NOMO-1 treated with dmso at 0.1 percent for 144 hours (cell line): ENCODE data around the gene ACLY.

Source experiments
- DNase-seq: peaks from one replicate; lab custom pipeline; 2025; ENCODE audit not compliant: unreplicated experiment; lab: John Stamatoyannopoulos, UW

ACLY gene

DNA sequence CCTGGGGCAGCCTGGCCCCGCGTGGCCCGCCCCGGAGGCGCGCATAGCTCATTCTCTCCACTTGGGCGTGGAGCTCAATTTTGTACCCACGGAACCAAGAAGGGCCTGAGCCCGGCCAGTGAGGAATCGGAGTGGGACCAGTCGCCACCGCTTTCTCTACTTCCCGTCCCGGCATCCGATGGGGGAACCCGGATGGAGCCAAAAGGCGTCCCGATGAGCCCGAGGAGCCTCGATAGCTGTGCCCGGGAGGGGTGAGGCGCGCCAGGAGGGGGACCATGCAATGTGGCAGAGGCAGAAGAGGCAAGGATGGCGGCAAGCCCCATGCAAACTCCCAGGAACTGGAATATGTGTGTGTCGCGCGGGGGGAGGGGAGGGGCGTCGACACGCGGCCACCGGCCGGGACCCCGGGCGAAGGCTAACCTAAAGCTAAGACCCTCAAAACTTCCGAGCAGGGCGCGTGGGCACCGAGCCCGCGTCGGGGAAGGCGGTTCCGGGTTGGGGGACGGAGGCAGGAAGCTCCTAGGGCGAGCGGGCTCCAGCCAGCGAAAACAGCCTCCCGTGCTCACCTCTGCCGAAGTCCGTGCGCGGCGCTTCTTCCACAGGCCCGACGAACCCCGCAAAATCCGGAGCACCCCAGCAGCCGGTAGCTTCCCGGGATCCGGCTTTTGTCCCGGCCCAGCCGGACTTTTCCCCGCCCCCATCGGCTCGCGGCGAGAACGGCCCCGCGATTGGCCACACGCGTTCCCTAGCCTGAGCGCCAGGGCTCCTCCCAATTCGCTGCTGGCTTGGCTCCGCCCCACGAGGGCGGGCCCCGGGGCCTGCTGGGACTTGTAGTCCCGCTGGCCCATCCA, at the start of gene ACLY:
Gene ACLY (minus strand): TSS at position 638 of the 851 bp plus-strand sequence. CDS start 5,078 bp downstream, outside the sequence.
- peak; percentile 97 for DNase-seq

DNA sequence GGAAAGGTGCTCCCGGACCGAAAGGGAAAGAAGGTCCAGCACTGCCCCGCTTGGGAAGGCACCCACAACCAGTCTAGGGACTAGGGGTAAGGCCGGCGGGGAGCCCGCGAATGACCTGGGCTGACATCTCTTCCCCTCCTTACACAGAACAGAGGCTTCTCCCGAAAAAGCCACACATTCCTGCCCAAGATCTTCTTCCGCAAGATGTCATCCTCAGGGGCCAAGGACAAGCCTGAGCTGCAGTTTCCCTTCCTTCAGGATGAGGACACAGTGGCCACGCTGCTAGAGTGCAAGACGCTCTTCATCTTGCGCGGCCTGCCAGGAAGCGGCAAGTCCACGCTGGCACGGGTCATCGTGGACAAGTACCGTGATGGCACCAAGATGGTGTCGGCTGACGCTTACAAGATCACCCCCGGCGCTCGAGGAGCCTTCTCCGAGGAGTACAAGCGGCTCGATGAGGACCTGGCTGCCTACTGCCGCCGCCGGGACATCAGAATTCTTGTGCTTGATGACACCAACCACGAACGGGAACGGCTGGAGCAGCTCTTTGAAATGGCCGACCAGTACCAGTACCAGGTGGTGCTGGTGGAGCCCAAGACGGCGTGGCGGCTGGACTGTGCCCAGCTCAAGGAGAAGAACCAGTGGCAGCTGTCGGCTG, 49.3 kb upstream of the ACLY start:
- no peak for DNase-seq

DNA sequence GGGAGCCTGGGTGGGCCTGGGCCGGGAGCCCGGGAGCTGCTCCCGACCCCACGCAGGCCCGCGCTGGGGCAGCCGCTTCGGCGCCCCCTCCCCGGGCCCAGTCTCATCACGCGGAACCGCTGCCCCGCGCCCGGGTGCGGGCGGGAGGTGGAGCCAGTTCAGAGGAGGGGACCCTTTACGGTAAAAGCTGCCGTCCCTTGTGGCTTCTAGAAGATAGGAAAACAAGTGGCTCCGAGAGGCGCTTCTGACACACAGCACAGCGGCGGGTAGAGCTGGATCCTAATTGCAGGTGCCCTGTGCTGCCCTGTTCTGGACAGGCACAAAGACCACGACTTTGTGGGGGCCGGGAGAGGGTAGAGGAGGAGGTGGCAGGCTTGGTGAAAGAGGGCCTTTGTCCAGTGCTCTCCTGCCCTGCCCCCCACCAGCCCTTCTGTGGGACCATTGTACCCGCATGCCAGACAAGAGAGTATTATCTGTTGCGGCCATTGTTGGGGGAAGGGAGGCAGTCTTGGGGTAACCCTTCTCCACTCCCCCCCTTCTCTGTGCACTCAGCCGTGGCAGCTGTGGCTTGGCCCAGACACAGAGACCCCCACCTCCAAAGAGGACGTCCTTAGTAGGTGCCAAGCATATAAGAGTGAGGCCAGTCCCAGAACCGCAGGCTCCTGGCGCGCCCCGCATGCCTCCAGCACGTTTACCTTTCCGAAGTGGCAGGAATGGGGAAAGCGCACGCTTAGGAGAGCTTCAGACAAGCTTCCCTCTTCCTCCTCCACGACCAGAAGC, 48.6 kb upstream of the ACLY start:
- no peak for DNase-seq

DNA sequence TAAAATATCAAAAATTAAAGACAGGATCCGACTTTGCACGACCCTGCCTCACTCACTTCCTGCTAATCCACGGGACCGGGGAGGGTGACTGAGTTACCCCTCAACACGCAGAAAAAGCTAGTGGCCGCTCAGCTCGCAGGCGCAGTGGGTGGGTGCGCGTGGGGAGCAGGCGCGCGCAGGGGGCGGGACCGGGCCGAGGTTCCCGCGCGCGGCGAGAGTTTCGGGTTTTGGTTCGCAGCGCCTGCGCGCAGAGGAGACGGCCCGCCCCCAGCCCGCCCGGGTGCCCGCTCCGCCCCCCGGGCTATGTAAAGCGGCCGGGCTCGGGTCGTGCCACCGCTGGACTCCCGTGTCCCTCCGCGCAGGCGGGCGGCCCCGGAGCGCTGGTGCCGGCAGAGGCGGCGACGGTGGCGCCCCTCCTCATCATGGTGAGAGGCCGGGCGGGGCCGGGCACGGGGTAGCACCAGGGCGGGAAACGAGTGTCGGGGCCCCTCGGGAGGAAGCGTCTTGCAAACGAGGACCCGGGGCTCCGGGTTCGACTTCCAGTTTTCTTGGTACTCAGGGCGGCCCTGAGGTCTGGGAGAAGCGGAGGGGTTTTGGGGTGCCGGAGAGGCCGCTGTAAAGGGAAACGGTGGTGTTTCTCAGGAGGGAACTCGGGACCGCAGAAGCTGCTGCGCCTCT, 47.9 kb upstream of the ACLY start, which contains the start of gene CNP:
Gene CNP (plus strand): TSS at position 333 of the 678 bp plus-strand sequence. CDS start 90 bp downstream, at position 423.
- DNase-seq = peak; percentile 70

DNA sequence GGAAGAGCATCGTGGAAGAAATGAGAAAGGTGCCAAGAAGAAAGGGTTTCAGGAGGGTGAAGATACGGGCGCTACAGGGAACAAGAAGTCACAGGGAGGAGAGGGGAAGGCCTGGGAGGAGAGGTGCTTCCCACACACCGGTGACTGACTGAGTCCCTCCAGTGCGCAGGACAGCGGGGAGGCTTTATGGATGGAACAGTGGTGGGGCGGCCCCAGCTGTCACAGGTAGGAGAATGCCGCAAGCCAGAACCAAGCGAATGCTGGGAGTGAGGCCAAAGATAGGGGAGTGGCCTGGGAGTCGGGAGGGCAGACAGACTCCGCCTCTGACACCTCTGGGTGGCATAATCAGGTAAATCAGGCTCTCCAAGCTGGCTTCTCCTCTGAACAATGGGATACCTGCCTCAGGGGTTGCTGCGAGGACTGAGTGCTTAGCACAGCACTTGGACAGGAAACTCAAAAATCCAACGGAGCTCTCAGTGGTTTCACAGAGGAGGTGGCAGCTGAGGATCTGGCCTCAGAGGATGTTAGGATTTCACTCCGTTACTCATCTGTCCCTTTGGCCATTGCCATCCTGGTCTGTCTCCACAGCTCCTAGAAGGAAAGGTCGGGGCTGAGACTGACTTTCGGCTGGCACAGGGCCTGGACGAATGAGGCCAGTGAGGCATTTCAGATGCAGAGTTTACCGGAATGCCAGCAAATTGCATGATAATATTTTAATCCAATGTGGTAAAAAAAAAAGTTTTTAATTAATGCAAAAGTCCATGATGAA, 47.1 kb upstream of the ACLY start:
- DNase-seq = no peak

DNA sequence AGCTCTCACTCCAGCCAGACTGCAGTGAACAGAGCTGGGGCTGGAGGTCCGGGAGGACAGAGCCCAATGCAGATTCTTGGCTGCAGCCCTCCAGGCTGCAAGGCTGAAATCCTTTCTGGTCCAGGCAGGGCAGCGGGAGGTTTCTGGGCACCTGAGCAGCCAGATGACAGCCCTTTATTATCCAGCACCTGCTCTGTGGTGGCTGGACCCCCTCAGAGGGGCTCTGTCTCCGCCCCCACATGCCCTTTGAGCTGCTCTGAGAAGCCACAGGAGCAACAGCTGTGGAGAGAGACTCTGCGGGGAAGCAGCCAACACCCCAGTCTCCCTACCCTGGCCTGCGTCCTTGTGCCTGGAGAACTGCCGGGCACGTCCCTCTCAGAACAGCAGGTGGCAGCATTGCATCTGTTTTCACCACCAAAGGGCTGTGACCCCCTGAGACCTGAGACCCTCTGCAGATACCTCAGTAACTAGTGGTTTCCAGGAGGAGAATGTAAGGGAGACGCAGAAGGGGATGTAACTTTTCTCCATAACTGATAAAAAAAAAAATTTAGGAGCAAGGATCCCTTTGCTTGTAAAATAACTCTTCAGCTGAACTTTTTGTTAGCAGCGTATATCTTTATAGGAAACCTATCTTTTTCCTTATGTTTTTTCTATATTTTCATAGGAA, 44.1 kb upstream of the ACLY start:
- peak; percentile 45 for DNase-seq

DNA sequence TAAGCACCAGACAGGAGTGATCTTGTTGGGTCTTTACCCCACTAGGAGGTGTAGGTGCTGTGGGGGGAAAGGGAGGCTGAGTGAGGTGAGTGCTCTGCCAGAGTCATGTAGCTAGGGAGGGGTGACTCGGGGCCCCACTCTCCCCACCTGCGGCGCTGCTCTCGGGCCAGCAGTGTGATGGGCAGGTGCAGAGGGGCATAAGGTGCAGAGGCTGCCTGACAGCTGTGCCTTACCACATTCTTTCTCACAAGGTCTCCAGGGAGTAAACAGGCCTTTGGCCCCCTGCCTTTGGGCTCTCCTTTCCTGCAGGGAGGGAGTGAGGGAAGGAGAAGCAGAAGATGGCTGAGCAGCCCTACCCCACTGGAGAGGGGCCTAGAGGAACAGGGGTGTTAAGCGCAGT, 43.4 kb upstream of the ACLY start:
- DNase-seq = no peak

DNA sequence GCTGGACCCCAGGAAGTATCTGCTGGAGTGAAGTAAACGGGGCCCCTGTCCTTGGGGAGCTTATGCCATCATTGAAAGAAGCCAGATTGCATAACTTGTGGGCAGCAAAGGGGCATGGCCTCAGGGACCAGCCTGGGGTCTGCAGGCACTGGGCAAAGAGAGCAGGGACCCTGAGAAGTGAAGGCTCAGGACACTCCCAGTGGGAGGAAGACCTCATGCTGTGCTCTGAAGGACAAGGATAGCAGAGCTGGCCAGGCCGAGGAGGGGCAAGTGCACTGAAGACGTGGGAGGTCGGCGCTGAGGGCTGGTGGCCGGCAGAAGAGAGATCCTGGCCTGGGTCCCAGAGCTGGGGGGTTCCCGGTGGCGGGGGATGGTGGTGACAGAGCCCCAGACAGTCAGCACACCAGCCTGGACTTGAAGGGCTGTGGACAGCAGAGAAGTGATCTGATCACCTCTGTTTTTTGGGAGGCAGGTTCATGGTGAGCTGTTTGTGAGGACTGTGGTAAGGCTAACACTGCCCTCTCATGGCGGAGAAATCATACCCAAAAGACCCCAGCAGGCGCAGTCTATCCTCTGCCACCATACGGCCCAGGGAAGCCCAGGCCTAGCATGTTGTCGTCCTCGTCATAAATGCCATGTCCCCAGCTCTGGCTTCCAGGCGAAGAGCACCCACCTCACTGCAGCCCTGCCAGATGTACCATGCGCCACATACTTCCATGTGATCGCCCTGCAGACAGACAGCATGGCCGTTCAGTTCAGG, 40.8 kb upstream of the ACLY start:
- DNase-seq = peak; percentile 48

DNA sequence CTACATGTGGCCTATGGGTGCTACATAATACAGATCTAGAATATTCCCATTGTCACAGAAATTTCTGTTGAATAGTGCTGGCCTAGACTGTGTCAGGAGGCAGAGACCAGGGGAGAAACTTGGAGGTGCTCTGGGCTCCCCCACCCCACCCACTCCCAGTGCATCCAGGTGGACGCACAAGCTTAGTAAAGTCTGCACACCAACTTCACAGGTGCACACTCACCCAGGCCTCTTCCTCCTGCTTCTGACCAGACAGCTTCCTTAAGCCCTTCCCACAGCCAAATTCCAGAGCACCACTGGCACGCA, 40.2 kb upstream of the ACLY start:
- no peak for DNase-seq

DNA sequence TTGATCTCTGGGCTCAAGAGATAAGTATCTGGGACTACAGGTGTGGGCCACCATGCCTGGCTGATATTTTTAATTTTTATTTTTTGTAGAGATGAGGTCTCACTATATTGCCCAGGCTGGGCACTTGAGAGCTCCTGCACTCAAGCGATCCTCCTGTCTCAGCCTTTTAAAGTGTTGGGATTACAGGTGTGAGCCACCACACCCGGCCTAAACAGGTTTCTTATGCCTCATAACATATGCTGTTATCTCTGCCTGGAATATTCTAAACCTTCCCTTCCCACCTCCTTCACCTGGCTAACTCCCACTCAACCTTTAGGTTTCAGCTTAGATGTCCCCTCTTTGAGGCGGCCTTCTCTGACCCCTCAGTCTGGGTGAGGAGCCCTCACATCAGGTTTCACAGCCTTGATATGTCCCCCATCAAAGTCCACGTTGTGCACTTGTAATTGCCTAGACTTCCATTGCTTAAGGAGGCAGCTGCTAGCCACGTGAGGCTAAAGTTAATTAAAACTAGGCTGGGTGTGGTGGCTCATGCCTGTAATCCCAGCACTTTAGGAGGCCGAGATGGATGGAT, 39.2 kb upstream of the ACLY start:
- DNase-seq = no peak

DNA sequence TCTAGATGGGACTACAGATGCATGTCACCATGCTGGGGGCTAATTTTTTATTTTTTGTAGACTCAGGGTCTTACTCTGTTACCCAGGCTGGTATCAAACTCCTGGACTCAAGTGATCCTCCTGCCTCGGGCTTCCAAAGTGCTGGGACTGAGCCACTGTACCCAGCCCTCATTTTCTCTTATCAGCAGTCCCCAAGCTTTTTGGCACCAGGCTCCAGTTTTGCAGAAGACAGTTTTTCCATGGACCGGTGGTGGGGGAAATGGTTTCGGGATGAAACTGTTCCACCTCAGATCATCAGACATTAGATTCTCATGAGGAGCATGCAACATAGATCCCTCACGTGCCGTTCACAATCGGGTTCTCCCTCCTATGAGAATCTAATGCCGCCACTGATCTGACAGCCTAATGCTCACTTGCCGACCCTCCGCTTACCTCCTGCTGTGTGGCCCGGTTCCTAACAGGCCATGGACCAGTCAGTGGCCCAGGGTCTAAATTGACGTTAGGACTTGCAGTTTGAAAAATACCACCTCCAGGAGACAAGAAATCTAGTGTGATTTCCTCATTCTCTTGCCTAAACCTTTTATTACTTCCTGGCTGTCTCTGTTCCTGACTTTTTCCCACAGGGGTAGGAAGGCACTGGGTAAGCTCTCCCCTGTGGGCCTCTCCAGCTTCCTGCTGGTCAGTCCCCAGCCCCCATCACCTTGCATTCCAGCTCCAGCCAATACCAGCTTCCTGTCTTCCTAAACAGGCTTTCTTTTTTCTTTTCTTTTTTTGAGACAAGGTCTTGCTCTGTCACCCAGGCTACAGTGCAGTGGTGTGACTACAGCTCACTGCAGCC, 38.5 kb upstream of the ACLY start:
- no peak for DNase-seq

DNA sequence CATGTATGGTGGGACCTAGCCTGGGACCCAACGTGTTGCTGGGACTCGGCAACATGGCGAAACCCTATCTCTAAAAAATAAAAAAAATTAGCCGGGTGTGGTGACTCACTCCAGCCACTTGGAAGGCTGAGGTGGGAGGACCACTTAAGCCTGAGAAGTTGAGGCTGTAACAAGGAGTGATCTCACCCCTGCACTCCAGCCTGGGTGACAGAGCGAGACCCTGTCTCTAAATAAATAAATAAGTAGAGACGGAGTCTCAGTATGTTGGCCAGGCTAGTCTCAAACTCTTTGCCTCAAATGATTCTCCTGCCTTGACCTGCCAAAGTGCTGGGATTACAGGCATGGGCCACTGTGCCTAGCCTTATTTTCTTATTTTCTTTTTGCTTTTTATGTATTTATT, 37.8 kb upstream of the ACLY start:
- DNase-seq = no peak

DNA sequence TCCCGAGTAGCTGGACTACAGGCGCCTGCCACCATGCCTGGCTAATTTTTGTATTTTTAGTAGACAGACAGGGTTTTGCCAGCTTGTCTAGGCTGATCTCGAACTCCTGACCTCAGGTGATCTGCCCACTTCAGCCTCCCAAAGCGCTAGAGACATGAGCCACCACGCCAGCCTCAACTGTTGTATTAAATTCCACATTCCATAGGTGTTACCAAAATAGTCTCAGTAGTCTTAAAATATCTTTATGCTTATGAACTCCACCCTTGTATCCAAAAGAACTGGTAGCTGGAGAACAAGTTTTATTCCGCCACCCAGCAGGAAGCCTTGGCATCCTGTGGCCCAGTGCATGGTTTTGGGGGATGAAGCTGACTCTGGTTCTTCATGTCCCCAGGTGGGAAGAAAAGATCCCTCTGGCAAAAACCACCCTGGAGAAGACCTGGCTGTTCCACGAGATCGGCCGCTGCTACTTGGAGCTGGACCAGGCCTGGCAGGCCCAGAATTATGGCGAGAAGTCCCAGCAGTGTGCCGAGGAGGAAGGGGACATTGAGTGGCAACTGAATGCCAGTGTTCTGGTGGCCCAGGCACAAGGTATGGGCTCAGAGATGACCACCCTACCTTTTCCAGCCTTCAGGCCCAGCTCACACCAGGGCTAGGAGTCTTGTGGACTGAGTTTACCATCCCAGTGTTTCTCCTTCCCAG, 30.2 kb upstream of the ACLY start:
- no peak for DNase-seq

DNA sequence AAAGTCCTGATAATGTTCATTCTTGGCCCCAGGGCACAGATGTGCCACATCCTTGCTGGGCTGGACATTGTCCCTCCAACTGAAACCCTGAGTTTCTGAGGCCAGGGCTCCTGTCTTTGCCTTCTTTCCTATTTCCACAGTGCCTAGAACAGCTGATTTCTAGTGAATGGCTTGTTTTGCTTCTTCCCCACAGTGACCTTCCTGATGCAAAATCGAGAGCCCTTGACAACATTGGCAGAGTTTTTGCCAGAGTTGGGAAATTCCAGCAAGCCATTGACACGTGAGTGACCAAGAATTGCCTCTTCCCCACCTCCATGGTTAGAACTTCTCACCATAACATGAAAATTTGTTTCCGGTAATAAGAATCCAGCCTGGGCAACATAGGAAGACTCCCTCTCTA, 26.2 kb upstream of the ACLY start:
- no peak for DNase-seq

DNA sequence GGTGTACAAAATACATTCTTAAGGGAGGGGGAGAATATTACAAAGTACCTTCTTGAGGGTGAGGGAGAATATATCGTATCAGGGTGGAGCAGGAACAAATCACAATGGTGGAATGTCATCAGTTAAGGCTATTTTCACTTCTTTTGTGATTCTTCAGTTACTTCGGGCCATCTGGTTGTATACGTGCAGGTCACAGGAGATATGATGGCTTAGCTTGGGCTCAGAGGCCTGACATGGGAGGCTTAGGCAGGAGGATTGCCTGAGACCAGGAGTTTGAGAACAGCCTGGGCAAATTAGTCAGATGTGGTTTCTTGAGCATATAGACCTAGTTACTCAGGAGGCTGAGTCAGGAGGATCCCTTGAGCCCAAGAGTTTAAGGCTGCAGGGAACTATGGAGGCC, 24.7 kb upstream of the ACLY start:
- no peak for DNase-seq

DNA sequence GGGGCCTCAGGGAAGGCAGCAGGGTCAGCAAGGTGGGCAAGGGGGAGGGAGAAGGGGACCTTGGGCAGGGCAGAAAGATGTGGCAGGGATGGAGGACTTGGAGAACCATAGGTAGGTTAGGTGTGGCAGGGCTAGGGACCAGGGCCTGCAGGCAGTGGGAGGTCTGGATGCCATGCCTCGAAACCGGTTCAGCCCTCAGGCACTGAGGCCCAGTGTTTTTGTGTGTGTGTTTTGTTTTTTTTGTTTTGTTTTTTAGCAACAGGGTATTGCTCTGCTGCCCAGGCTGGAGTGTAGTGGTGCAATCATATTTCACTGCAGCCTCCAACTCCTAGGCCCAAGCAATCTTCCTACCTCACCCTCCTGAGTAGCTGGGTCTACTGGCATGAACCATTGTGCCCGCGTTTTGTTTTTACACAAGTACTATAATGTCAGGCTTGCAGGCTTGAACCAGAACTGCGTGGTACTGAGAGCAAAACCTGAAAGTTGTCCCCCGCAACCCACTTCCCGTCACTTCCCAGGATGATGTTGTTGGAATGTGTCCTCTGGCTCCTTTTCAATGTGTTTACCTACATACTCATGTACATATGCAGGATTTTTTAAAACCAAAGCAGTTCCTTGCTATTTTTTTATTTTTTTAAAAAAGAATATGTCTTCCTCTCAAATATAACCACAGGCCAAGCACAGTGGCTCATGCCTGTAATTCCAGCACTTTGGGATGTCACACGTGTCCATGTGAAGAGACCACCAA, 24.0 kb upstream of the ACLY start:
- no peak for DNase-seq

DNA sequence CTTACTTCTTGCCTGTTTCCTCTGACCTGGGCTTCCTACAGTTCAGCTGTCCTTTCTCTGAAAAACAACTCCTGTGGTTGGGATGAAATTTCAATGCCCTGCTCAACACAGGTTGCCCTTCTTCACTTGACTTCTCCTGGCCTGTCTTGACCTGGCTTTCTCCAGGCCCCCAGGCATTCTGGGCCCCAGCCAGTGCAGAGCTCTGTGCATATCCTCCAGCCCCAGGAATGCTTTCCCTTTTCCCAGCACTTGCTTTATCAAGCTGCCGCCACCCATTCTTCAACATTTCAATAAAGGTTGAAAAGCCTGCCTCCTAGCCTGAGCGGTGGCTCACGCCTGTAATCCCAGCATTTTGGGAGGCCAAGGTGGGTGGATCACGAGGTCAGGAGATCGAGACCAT, 22.4 kb upstream of the ACLY start:
- DNase-seq = no peak
